H1 (cell line): ENCODE results near the gene ZNF681. TPM values are rescaled to one million over a fixed set of nuclear protein-coding genes. Genes with fewer than 3 reads are reported as not detected.
A peak's percentile ranks its signal among the peaks of the same experiment; 100 is the strongest.

Source experiments
- CTCF ChIA-PET: fragments of 300-600 bp; sonication (Branson Sonifier 250); formaldehyde crosslinking; loops from one replicate; lab custom pipeline; 2021; ENCODE audit not compliant: partially characterized antibody; lab: Charles Lee
- POLR2A ChIA-PET: fragments of 300-600 bp; sonication (Branson Sonifier 250); formaldehyde crosslinking; loops from one replicate; lab custom pipeline; 2021; ENCODE audit warnings: inconsistent platforms; ENCODE audit not compliant: partially characterized antibody; lab: Charles Lee
- DNase-seq, 2 experiments: peaks; one replicate each; pipeline versions ENCODE4 v3.0.0 to v3.0.0-alpha.2; 2010 to 2022; ENCODE audit warnings: low spot score in 2 of 2, low read depth in 1 of 2, mixed read lengths in 1 of 2
- FAIRE-seq: peaks from 2 replicates; lab custom pipeline; 2011; peaks lifted over from hg19 to GRCh38; lab: Jason Lieb, UNC
- H2AFZ ChIP-seq: 2 replicates; pipeline ENCODE4 v1.8.1; 2012; ENCODE audit warnings: low read length, inconsistent platforms
- H2AK5ac ChIP-seq: 2 replicates; pipeline ENCODE4 v1.6.1; 2013; ENCODE audit warnings: low read depth, low read length
- H2BK120ac ChIP-seq: replicated peaks from 2 replicates; pipeline ENCODE3; 2013; ENCODE audit warnings: low read depth, low read length, inconsistent platforms
- H2BK12ac ChIP-seq: 2 replicates; pipeline ENCODE4 v1.6.1; 2013; ENCODE audit warnings: low read depth, low read length
- H2BK15ac ChIP-seq: 2 replicates; pipeline ENCODE4 v1.6.1; 2013; ENCODE audit warnings: low read length
- H2BK20ac ChIP-seq: 2 replicates; pipeline ENCODE4 v1.6.1; 2013; ENCODE audit warnings: low read length
- H2BK5ac ChIP-seq: 2 replicates; pipeline ENCODE4 v1.6.1; 2013; ENCODE audit warnings: low read depth, low read length
- H3K14ac ChIP-seq: 2 replicates; pipeline ENCODE4 v1.6.1; 2013; ENCODE audit warnings: inconsistent platforms; ENCODE audit not compliant: insufficient read length
- H3K18ac ChIP-seq: 2 replicates; pipeline ENCODE4 v1.6.1; 2013; ENCODE audit warnings: low read length; ENCODE audit errors: extremely low read depth
- H3K23ac ChIP-seq: 2 replicates; pipeline ENCODE4 v1.6.1; 2013; ENCODE audit warnings: inconsistent platforms; ENCODE audit not compliant: insufficient read length
- H3K23me2 ChIP-seq: 2 replicates; pipeline ENCODE4 v1.6.1; 2013; ENCODE audit warnings: low read depth, low read length
- H3K27ac ChIP-seq: 2 replicates; pipeline ENCODE4 v1.6.1; 2011; ENCODE audit warnings: low read depth, low read length, inconsistent platforms
- H3K27me3 ChIP-seq, 4 experiments: replicated peaks in 1 of 4; 1 replicate in 1 of 4; 2 replicates in 3 of 4; pipeline versions ENCODE4 v1.6.1 to v1.8.1; 2011 to 2013; ENCODE audit warnings: low read length in 3 of 4, mild to moderate bottlenecking in 3 of 4, inconsistent platforms in 2 of 4, mixed read lengths in 2 of 4, moderate library complexity in 1 of 4; ENCODE audit not compliant: control insufficient read depth in 3 of 4, insufficient read depth in 3 of 4; ENCODE audit errors: extremely low read depth in 1 of 4
- H3K36me3 ChIP-seq, 4 experiments: 2 replicates each; pipeline versions ENCODE4 v1.6.1 to v1.8.1; 2011 to 2013; ENCODE audit warnings: mild to moderate bottlenecking in 4 of 4, low read length in 3 of 4, moderate library complexity in 2 of 4, control low read depth in 1 of 4, inconsistent platforms in 1 of 4; ENCODE audit not compliant: insufficient read depth in 4 of 4, control insufficient read depth in 2 of 4
- H3K4ac ChIP-seq: replicated peaks from 2 replicates; pipeline ENCODE3; 2013; ENCODE audit warnings: low read length, low read depth, mixed read lengths, inconsistent platforms; ENCODE audit not compliant: insufficient read length
- H3K4me1 ChIP-seq, 4 experiments: replicated peaks in 1 of 4; 1 replicate in 1 of 4; 2 replicates in 3 of 4; pipeline versions ENCODE4 v1.6.1 to v1.8.1; 2011 to 2013; ENCODE audit warnings: low read length in 3 of 4, inconsistent platforms in 2 of 4, mixed read lengths in 1 of 4; ENCODE audit not compliant: insufficient read depth in 4 of 4, control insufficient read depth in 3 of 4
- H3K4me2 ChIP-seq, 2 experiments: 2 replicates each; pipeline versions ENCODE4 v1.6.1 to v1.8.1; 2011 to 2013; ENCODE audit warnings: low read depth in 2 of 2, low read length in 2 of 2, control low read depth in 1 of 2, inconsistent platforms in 1 of 2, mild to moderate bottlenecking in 1 of 2; ENCODE audit not compliant: insufficient read depth in 1 of 2
- H3K4me3 ChIP-seq, 4 experiments: fragments of 200-600, 300-600 bp in 1 of 4; sonication (generic), shearing (Covaris generic), sonication (Bioruptor Twin) in 1 of 4; 2 replicates each; pipeline versions ENCODE4 v1.5.1 to v1.8.1; 2011 to 2016; ENCODE audit warnings: low read length in 4 of 4, low read depth in 3 of 4, control low read depth in 2 of 4, inconsistent platforms in 2 of 4, mild to moderate bottlenecking in 2 of 4, mixed read lengths in 1 of 4, moderate library complexity in 1 of 4; ENCODE audit not compliant: insufficient read depth in 2 of 4; ENCODE audit errors: extremely low read depth in 1 of 4
- H3K56ac ChIP-seq: replicated peaks from 2 replicates; pipeline ENCODE3; 2013; ENCODE audit warnings: low read depth, mild to moderate bottlenecking, mixed read lengths, low read length, inconsistent platforms; ENCODE audit not compliant: insufficient read length
- H3K79me1 ChIP-seq: 2 replicates; pipeline ENCODE4 v1.6.1; 2013; ENCODE audit warnings: low read depth, low read length, control low read depth
- H3K79me2 ChIP-seq, 2 experiments: 2 replicates each; pipeline versions ENCODE4 v1.6.1 to v1.8.1; 2012 to 2013; ENCODE audit warnings: low read length in 2 of 2, mild to moderate bottlenecking in 2 of 2, inconsistent platforms in 1 of 2; ENCODE audit not compliant: insufficient read depth in 2 of 2, control insufficient read depth in 1 of 2
- H3K9ac ChIP-seq, 4 experiments: replicated peaks in 1 of 4; 1 replicate in 1 of 4; 2 replicates in 3 of 4; pipeline versions ENCODE4 v1.6.1 to v1.8.1; 2011 to 2013; ENCODE audit warnings: low read depth in 3 of 4, low read length in 3 of 4, control low read depth in 2 of 4, mild to moderate bottlenecking in 2 of 4, moderate library complexity in 2 of 4, inconsistent platforms in 1 of 4; ENCODE audit errors: extremely low read depth in 1 of 4
- H3K9me3 ChIP-seq, 2 experiments: 2 replicates each; pipeline versions ENCODE4 v1.6.1 to v1.8.1; 2012 to 2013; ENCODE audit warnings: mild to moderate bottlenecking in 2 of 2, moderate library complexity in 2 of 2, control low read depth in 1 of 2, inconsistent platforms in 1 of 2, low read depth in 1 of 2, low read length in 1 of 2, mixed read lengths in 1 of 2; ENCODE audit not compliant: insufficient read depth in 2 of 2
- H4K20me1 ChIP-seq, 2 experiments: replicated peaks in 1 of 2; 2 replicates each; pipeline versions ENCODE3 to v1.8.1; 2011 to 2013; ENCODE audit warnings: inconsistent platforms in 2 of 2, low read length in 2 of 2, mild to moderate bottlenecking in 1 of 2; ENCODE audit not compliant: insufficient read depth in 2 of 2, control insufficient read depth in 1 of 2
- H4K5ac ChIP-seq: 2 replicates; pipeline ENCODE4 v1.6.1; 2013; ENCODE audit warnings: low read length, low read depth, mixed read lengths, inconsistent platforms; ENCODE audit not compliant: insufficient read length
- H4K8ac ChIP-seq: 2 replicates; pipeline ENCODE4 v1.8.0; 2013; ENCODE audit warnings: mild to moderate bottlenecking, moderate library complexity, low read length, inconsistent platforms; ENCODE audit not compliant: insufficient read depth; ENCODE audit errors: extremely low read depth
- H4K91ac ChIP-seq: replicated peaks from 2 replicates; pipeline ENCODE3; 2013; ENCODE audit warnings: low read length, mixed read lengths, inconsistent platforms; ENCODE audit not compliant: insufficient read length
- CBX5 ChIP-seq: fragments of 300-800, 300-1000 bp; sonication (generic); IDR thresholded peaks from 2 replicates; pipeline ENCODE4 v1.7.1; 2016; ENCODE audit warnings: antibody characterized with exemption, low read length, low read depth
- CTCF ChIP-seq, 3 experiments: IDR thresholded peaks; 1 replicate in 2 of 3; 2 replicates in 1 of 3; pipeline versions ENCODE4 v1.5.1 to v1.6.1; 2011; ENCODE audit warnings: low read length in 3 of 3, mild to moderate bottlenecking in 3 of 3, inconsistent platforms in 2 of 3, low read depth in 1 of 3, moderate library complexity in 1 of 3; ENCODE audit not compliant: insufficient read depth in 1 of 3; ENCODE audit errors: control extremely low read depth in 1 of 3
- EP300 ChIP-seq, 2 experiments: IDR thresholded peaks; 1 replicate in 1 of 2; 2 replicates in 1 of 2; pipeline ENCODE4 v1.6.1; 2011 to 2012; ENCODE audit warnings: low read depth in 2 of 2, low read length in 2 of 2, mild to moderate bottlenecking in 2 of 2, borderline replicate concordance in 1 of 2, inconsistent platforms in 1 of 2, moderate library complexity in 1 of 2
- HDAC2 ChIP-seq, 2 experiments: fragments of 300-600 bp in 1 of 2; sonication (generic) in 1 of 2; IDR thresholded peaks; 2 replicates each; pipeline ENCODE4 v1.6.1; 2011 to 2012; ENCODE audit warnings: low read depth in 2 of 2, low read length in 2 of 2, mild to moderate bottlenecking in 2 of 2, moderate library complexity in 2 of 2, borderline replicate concordance in 1 of 2, inconsistent platforms in 1 of 2
- HDAC6 ChIP-seq: IDR thresholded peaks from one replicate; pipeline ENCODE4 v1.7.1; 2012; ENCODE audit warnings: low read depth, mild to moderate bottlenecking, inconsistent platforms, low read length, moderate library complexity
- POLR2A ChIP-seq, 2 experiments: IDR thresholded peaks; 1 replicate in 1 of 2; 2 replicates in 1 of 2; pipeline ENCODE4 v1.6.1; 2011; ENCODE audit warnings: low read depth in 2 of 2, low read length in 2 of 2, mild to moderate bottlenecking in 2 of 2; ENCODE audit errors: control extremely low read depth in 1 of 2
- RFX5 ChIP-seq: IDR thresholded peaks from 2 replicates; pipeline ENCODE4 v1.6.1; 2011; ENCODE audit warnings: low read depth, low read length, improper control_type of control experiment, borderline replicate concordance
- SIN3A ChIP-seq, 2 experiments: IDR thresholded peaks in 1 of 2; conservative IDR thresholded peaks in 1 of 2; 2 replicates each; pipeline ENCODE4 v1.6.1; 2011 to 2012; ENCODE audit warnings: low read length in 2 of 2, improper control_type of control experiment in 1 of 2, low read depth in 1 of 2, mild to moderate bottlenecking in 1 of 2
- TCF12 ChIP-seq: IDR thresholded peaks from 2 replicates; pipeline ENCODE4 v1.6.1; 2011; ENCODE audit warnings: low read depth, mild to moderate bottlenecking, low read length
- YY1 ChIP-seq: IDR thresholded peaks from 2 replicates; pipeline ENCODE4 v1.6.1; 2011; ENCODE audit warnings: low read depth, mild to moderate bottlenecking, low read length
- WGBS, 2 experiments: shearing (Covaris generic) in 1 of 2; methylation state at CpG; one replicate each; pipeline versions ENCODE4 v1.1.6 to v1.1.7; 2013 to 2015; ENCODE audit warnings: low lambda C conversion rate in 2 of 2, mixed read lengths in 2 of 2, inconsistent platforms in 1 of 2, low coverage in 1 of 2, missing lambda C conversion rate in 1 of 2; ENCODE audit not compliant: insufficient replicate concordance in 2 of 2, insufficient coverage in 1 of 2, insufficient read length in 1 of 2; ENCODE audit errors: extremely low coverage in 1 of 2, missing lambda C conversion rate in 1 of 2; 5-methylcytosine and 5-hydroxymethylcytosine counted together
- polyA plus RNA-seq, 7 experiments: library from polyadenylated mRNA; depleted of rRNA in 3 of 7; stranded (reverse) in 5 of 7; unstranded in 2 of 7; fragments of >200 nt in 5 of 7; fragments of 200-250 nt in 2 of 7; gene quantifications; 1 replicate in 5 of 7; 2 replicates in 1 of 7; 4 replicates in 1 of 7; pipeline versions ENCODE4 v1.2.1 to v1.2.3, GENCODE V29; 2011 to 2013; ENCODE audit warnings: missing spikeins in 2 of 7, mixed read lengths in 2 of 7
- total RNA-seq: library from RNA; stranded (reverse); fragmentation: NEBNext Ultra II Directional; extraction: Animal tissue kit (Norgen Biotek cat#: 25700); gene quantifications from 2 replicates; pipeline ENCODE4 v1.2.1, GENCODE V29; 2021

ZNF681 gene
- total and polyA plus RNA-seq, 2 of the 8 experiments (the other 6 are each of a cell fraction or from before 2014, with no cell fraction given) = 1.1 to 6.8 TPM

- Histone ChIP-seq H4K20me1 (no peaks in the 10 kb centered on the region), H3K27ac (no peak overlapping the region), H3K14ac (no peak overlapping the region), H3K79me2 (peaks cover 6 to 40% of the 10 kb centered on the region in 2 experiments), H3K4me2 (no peak overlapping the region), H3K4me3 (peak overlapping the region; percentile 64 to 80 (median 72)), H3K56ac (no peak overlapping the region), H3K4ac (no peak overlapping the region), H2AK5ac (no peak overlapping the region), H2BK15ac (no peak overlapping the region), H4K91ac (no peak overlapping the region), H2AFZ (no peak overlapping the region), H4K8ac (no peak overlapping the region), H3K18ac (no peak overlapping the region), H2BK12ac (no peak overlapping the region), H3K23me2 (peaks cover 4% of the 10 kb centered on the region; the same call in 1 of the 2 replicates), H2BK120ac (no peak overlapping the region), H3K23ac (no peak overlapping the region), H3K9me3 (peaks cover 2 to 42% of the 10 kb centered on the region in 2 experiments; a peak in 3 of 4 replicates), H3K79me1 (no peaks in the 10 kb centered on the region; the same call in 1 of the 2 replicates), H4K5ac (no peak overlapping the region), H3K36me3 (no peaks in the 10 kb centered on the region), H3K4me1 (no peaks in the 10 kb centered on the region; a peak in 3 of 7 replicates), H3K9ac (no peak overlapping the region), H3K27me3 (no peaks in the 10 kb centered on the region; a peak in 1 of 7 replicates), H2BK20ac (no peak overlapping the region), H2BK5ac (no peak overlapping the region)
- POLR2A ChIA-PET = interaction anchor here (0.7 to 2.4 kb wide), 18 partner anchors 10 to 687 kb away, joined by 3 to 20 read pairs (median 6); partner anchors contain the start of genes ZNF254 and ZNF675
- CTCF ChIA-PET = no interaction called here
- peak in 1 of 2 experiments; percentile 30 for DNase-seq
- 57% methylated on average over 9 of the region's 9 CpGs; no CpG with 5 or more reads in 1 of the 2 experiments for WGBS, 2 experiments
- FAIRE-seq = no peak
- no peak for TF ChIP-seq SIN3A (conservative IDR thresholded peaks at IDR 0.05 in 1 of 2, IDR thresholded peaks at IDR 0.05 in 1 of 2; ENCODE audit: low read depth in 1 of 2, low read length in 2 of 2)
- no peak for TF ChIP-seq CBX5
- no peak for TF ChIP-seq HDAC2 (IDR thresholded peaks at IDR 0.05; ENCODE audit: borderline replicate concordance in 1 of 2, low read depth in 2 of 2, low read length in 2 of 2)
- TF ChIP-seq CTCF (IDR thresholded peaks at IDR 0.05; ENCODE audit: control extremely low read depth in 1 of 3, insufficient read depth in 1 of 3, low read depth in 1 of 3, low read length in 3 of 3) = no peak
- TF ChIP-seq EP300 (IDR thresholded peaks at IDR 0.05; ENCODE audit: borderline replicate concordance in 1 of 2, low read depth in 2 of 2, low read length in 2 of 2) = no peak
- no peak for TF ChIP-seq TCF12
- TF ChIP-seq RFX5 = no peak
- no peak for TF ChIP-seq YY1
- no peak for TF ChIP-seq HDAC6
- no peak for TF ChIP-seq POLR2A (IDR thresholded peaks at IDR 0.05; ENCODE audit: control extremely low read depth in 1 of 2, low read depth in 2 of 2, low read length in 2 of 2)
These were observed 3.8 kb upstream of the ZNF681 start for GRCh38 chr19:23762548-23762883.
